ENCODE results near the gene FIGN. TPM values are rescaled to one million over a fixed set of nuclear protein-coding genes. Genes with fewer than 3 reads are reported as not detected.
A peak's percentile ranks its signal among the peaks of the same experiment; 100 is the strongest.

FIGN gene
- total RNA-seq, 4 donors from 2014 or later: 12.3 to 17.7 (median 14.2) TPM

GRCh38 chr2:163655667-163656066 is 80.1 kb downstream of the FIGN start:
- WGBS, 2 donors: 75 to 80% methylated on average over 2 of the region's 2 CpGs
- peaks cover 0 to 24% (median 8%) of the 10 kb centered on the region in 4 donors for H3K4me1 ChIP-seq

GRCh38 chr2:163652751-163653150 is 83.1 kb downstream of the FIGN start:
- 80 to 85% methylated on average over 2 of the region's 2 CpGs for whole genome bisulfite sequencing, 2 donors
- no peak overlapping the region for H3K27ac ChIP-seq

More at GRCh38 chr2:163655667-163656066, 80.1 kb downstream of the FIGN start:
- H3K27me3 ChIP-seq: no peaks in the 10 kb centered on the region
- no peaks in the 10 kb centered on the region for H3K36me3 ChIP-seq
- H3K4me3 ChIP-seq: no peak overlapping the region
- no peak for DNase-seq (ENCODE audit: low spot score in 2 of 2)
- no peak for TF ChIP-seq EP300 (IDR thresholded peaks at IDR 0.05)
- no peak for TF ChIP-seq CTCF (IDR thresholded peaks at IDR 0.05)
- no peak for TF ChIP-seq POLR2A (IDR thresholded peaks at IDR 0.05)
- H3K27ac ChIP-seq: no peak overlapping the region
- no peaks in the 10 kb centered on the region for H3K9me3 ChIP-seq

GRCh38 chr2:163649080-163649479 is 86.7 kb downstream of the FIGN start:
- H3K9me3 ChIP-seq: no peaks in the 10 kb centered on the region
- H3K27me3 ChIP-seq: no peaks in the 10 kb centered on the region
- H3K36me3 ChIP-seq: no peaks in the 10 kb centered on the region
- WGBS, 2 donors: 92 to 100% methylated on average over 1 of the region's 1 CpG
- no peak for DNase-seq (ENCODE audit: low spot score in 2 of 2)
- no peak overlapping the region for H3K27ac ChIP-seq
- no peak for TF ChIP-seq CTCF (IDR thresholded peaks at IDR 0.05)
- no peak for TF ChIP-seq POLR2A (IDR thresholded peaks at IDR 0.05)
- no peak for TF ChIP-seq EP300 (IDR thresholded peaks at IDR 0.05)
- peaks cover 0 to 21% (median 0%) of the 10 kb centered on the region in 4 donors for H3K4me1 ChIP-seq
- no peak overlapping the region for H3K4me3 ChIP-seq

More at GRCh38 chr2:163652751-163653150, 83.1 kb downstream of the FIGN start:
- H3K4me1 ChIP-seq: peaks cover 0 to 11% (median 3%) of the 10 kb centered on the region in 4 donors
- H3K4me3 ChIP-seq: no peak overlapping the region
- no peaks in the 10 kb centered on the region for H3K27me3 ChIP-seq
- H3K36me3 ChIP-seq: no peaks in the 10 kb centered on the region
- TF ChIP-seq CTCF (IDR thresholded peaks at IDR 0.05) (no peak), POLR2A (IDR thresholded peaks at IDR 0.05) (no peak), EP300 (IDR thresholded peaks at IDR 0.05) (no peak)
- no peak for DNase-seq (ENCODE audit: low spot score in 2 of 2)
- H3K9me3 ChIP-seq: no peaks in the 10 kb centered on the region

- Histone ChIP-seq H3K9me3 (no peaks in the 10 kb centered on the region), H3K36me3 (no peaks in the 10 kb centered on the region), H3K4me3 (no peak overlapping the region), H3K27ac (peak overlapping the region in 2 of 4 donors; percentile 47 to 56), H3K27me3 (no peaks in the 10 kb centered on the region), H3K4me1 (peaks cover 0 to 21% (median 0%) of the 10 kb centered on the region in 4 donors)
- TF ChIP-seq EP300 (IDR thresholded peaks at IDR 0.05) (no peak), CTCF (IDR thresholded peaks at IDR 0.05) (no peak), POLR2A (IDR thresholded peaks at IDR 0.05) (no peak)
- no peak for DNase-seq (ENCODE audit: low spot score in 2 of 2)
Measured at GRCh38 chr2:163647300-163647699, 88.5 kb downstream of the FIGN start.

GRCh38 chr2:163646687-163647086 is 89.1 kb downstream of the FIGN start:
- H3K4me3 ChIP-seq: no peak overlapping the region
- TF ChIP-seq CTCF (IDR thresholded peaks at IDR 0.05) (no peak), POLR2A (IDR thresholded peaks at IDR 0.05) (no peak), EP300 (IDR thresholded peaks at IDR 0.05) (no peak)
- peaks cover 0 to 26% (median 0%) of the 10 kb centered on the region in 4 donors for H3K4me1 ChIP-seq
- H3K27ac ChIP-seq: peak overlapping the region in 2 of 4 donors; percentile 41 to 47
- no peak for DNase-seq (ENCODE audit: low spot score in 2 of 2)
- no peaks in the 10 kb centered on the region for H3K27me3 ChIP-seq
- 59 to 84% methylated on average over 1 of the region's 1 CpG for WGBS, 2 donors
- no peaks in the 10 kb centered on the region for H3K9me3 ChIP-seq
- no peaks in the 10 kb centered on the region for H3K36me3 ChIP-seq
